Measurements from ENCODE around the gene IL17RE.
"Not testable (repeated sequence)": the region's sequence is repeated elsewhere in the genome, so short reads cannot be mapped to it uniquely, and the experiment has no call there.

Gene IL17RE, protein sequence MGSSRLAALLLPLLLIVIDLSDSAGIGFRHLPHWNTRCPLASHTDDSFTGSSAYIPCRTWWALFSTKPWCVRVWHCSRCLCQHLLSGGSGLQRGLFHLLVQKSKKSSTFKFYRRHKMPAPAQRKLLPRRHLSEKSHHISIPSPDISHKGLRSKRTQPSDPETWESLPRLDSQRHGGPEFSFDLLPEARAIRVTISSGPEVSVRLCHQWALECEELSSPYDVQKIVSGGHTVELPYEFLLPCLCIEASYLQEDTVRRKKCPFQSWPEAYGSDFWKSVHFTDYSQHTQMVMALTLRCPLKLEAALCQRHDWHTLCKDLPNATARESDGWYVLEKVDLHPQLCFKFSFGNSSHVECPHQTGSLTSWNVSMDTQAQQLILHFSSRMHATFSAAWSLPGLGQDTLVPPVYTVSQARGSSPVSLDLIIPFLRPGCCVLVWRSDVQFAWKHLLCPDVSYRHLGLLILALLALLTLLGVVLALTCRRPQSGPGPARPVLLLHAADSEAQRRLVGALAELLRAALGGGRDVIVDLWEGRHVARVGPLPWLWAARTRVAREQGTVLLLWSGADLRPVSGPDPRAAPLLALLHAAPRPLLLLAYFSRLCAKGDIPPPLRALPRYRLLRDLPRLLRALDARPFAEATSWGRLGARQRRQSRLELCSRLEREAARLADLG

DNA sequence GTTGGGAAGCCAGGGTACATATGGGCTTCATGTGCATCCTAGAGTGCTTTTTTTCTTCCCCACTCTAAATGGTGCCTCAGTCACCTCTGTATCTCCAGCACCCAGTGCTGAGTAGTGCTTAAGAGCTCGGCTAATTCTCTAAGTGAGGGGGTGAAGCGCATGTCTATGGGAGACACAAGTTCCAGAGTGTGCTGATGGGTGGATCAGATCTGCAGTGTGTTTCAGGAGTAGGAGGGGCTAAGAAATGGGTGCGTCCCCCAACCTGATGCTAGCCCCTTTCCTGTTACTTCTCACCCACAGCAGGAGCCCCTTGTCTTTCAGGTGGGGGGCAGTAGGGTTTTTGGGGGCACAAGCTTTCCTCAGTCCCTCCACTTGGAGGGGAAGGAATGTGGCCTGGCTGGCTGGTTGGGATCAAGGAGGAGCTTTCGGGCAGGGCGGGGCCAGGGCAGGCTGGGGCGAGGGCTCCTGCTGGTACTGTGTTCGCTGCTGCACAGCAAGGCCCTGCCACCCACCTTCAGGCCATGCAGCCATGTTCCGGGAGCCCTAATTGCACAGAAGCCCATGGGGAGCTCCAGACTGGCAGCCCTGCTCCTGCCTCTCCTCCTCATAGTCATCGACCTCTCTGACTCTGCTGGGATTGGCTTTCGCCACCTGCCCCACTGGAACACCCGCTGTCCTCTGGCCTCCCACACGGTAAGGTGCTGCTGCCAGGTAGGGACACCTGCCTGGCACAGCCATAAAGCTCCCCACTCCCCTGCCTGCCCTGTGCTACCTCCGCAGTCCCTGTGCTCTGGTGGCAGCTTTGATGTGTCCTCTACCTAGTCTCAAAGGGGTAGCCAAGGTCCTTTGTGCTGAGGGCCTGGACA lies at the start of gene IL17RE:
TSS of gene IL17RE (plus strand) at position 477 of the 866 bp plus-strand sequence. CDS start at position 562, 85 bp downstream.
- DNase-seq, result no peak

DNA sequence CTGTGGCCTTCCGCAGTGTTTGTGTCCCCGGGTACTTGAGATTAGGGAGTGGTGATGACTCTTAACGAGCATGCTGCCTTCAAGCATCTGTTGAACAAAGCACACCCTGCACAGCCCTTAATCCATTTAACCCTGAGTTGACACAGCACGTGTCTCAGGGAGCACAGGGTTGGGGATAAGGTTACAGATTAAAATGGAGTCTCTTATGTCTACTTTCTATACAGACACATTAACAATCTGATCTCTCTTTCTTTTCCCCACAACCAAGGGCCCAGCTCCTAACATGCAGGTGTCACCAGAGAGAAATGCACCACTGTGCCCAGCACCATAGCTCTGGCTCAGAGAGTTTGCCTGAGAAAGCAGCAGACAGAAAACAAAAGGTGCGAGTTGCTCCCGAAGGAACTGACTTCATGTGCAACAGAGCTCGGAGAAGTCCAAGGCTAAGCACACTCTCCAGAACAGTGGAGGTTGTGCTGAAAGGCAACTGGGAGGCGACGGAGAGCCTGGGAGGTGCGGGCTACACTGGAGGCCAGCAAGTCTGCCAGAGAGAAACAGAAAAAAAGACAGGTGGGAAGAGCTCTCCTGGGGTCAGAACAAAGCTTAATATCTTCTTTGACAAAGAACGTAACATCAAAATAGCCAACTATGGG lies 48.2 kb upstream of the IL17RE start:
- not testable (repeated sequence) for DNase-seq

DNA sequence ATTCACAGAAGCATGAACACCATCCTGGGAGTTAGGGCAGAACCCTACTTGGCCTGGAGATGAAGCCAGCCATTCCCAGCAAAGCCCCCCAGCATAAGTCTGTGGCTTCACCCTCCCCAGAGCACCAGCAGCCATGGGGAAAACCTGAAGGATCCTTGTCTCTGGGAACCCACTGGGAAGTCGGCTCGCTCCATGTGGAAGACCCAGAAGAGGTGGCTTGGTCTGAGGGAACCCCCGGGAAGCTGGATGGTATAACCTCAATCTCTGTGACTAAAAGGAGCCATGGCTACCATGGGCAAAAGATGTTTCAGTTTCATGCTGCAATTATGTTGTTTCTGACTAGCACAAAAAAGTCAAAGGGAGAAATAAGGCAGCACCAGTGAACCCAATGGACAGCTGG lies 47.1 kb upstream of the IL17RE start:
- no peak for DNase-seq

DNA sequence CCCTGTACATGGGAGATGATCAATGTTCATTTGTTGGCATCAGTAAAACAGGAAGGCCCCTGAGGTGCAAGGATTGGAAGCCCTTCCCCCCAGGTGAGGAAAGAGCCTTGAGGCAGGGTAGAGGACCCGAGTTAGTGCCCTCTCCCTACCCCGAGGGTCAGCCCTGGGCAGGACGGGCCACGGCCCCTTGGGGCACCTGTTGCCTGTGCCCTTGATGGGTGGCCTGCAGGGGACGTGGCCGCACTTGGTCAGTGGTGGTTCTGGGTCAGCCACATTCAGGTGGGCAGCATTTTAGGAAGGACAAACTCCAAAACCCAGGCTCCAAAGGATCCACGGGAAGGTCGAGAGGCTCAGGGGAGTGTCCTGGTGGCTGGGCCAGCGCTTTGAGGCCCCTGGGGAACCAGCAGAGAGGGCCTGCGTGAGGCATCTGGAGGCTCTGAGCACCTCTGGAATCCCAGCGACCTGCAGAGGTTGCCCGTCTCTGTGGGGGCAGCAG lies 43.1 kb upstream of the IL17RE start:
- DNase-seq, result no peak

DNA sequence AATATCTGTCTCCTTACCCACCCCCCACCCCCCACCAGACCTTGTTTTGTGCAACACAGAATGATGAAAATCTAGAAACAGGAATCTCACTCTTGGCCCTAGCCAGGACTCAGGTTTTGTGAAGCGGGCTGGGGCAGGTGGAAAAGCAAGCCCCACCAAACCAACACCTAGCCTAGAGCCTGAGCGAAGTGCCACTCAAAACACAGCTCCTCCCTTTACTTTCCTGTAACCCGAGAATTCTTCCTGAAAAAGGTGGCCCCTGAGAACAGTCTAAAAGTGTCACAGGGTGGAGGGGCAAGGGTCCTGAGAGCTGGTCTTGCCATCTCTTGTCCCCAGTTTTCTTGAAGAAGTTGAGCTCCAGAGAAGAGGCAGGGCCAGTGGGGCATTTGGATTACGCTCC lies 41.4 kb upstream of the IL17RE start:
- no peak for DNase-seq

DNA sequence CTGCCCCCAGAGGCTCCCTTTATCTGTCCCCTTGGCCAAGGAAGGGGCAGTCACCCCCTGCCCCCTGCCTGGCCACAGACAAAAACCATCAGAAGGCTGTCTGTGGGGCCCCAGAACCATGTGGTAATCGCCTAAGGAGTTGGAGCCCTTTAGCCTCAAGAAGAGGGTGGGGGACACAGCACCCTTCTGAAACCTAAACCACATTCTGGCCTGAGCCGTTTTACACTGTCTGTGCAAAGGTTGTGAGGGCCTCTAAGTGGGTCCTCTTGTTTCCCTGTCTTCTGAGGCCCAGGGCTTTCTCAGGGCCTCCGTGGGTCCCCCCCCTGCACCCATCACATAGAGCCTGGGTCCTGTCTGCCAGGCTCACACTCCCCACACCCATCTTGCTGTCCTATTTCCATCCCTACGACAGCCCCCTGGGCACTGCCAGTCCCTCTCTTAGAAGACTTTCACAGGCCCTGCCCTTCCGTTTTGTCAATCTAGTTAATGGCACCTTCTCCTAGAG lies 41.0 kb upstream of the IL17RE start:
- DNase-seq, result no peak

DNA sequence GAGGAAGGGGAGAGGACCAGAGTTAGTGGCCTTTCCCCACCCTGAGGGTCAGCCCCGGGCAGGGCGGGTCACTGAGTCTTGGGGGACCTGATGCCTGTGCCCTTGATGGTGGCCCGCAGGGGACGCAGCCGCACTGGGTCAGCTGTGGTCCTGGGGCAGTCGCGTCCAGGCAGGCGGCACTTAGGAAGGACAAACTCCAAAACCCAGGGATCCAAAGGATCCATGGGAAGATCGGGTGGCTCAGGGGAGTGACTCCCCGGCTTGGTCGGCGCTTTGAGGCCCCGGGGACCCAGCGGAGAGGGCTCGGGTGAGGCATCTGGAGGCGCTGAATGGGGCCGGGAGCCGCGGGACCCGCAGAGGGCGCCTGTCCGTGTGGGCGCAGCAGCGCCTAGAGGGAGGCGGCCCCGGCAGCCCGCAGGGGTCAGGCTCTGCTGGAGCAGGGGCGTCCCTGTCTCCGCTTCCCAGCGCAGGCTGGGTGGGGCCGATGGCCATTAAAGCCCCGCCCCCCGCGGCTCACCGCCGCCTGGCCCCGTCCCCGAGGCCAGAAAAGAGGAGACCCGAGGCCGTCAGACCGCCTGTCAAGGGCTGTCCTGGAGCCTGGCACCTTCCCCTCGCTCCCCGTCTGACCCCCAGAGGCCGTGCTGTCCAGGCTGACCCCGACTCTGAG lies 40.1 kb upstream of the IL17RE start:
- peak; percentile 31 for DNase-seq

DNA sequence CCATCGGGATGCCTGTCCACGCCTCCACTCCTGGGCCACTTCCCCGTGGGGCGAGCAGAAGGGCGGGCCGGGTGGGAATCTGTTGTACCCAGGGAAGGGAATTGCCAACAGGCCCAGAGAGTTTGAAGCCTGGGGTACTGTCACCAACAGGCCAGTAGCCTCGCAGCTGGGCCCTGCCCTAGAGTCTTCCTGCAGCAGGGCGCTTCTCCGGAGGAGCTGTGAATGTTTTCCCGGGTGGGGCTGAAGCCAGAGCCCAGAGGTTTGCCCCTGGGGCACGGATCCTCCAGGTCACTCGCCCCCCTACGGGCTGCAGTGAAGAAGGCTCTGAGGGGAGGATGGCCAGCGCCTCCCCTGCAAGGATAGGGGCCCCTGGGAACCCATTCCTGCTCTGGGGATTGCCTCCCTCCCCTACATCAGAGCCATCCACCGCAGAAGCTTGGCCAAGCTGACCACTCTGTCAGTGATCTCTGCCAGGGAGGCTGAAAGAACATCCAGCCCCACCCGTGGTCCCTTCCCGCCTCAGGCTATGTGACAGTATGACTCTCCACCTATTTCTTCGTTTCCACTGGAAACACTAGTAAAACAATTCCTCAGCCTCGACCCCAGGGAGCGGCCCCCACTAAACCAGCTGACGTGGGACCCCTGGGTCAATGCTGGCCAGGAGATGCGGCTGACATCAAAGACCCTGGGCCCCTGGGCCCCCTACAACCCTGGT lies 39.4 kb upstream of the IL17RE start:
- DNase-seq, result no peak

DNA sequence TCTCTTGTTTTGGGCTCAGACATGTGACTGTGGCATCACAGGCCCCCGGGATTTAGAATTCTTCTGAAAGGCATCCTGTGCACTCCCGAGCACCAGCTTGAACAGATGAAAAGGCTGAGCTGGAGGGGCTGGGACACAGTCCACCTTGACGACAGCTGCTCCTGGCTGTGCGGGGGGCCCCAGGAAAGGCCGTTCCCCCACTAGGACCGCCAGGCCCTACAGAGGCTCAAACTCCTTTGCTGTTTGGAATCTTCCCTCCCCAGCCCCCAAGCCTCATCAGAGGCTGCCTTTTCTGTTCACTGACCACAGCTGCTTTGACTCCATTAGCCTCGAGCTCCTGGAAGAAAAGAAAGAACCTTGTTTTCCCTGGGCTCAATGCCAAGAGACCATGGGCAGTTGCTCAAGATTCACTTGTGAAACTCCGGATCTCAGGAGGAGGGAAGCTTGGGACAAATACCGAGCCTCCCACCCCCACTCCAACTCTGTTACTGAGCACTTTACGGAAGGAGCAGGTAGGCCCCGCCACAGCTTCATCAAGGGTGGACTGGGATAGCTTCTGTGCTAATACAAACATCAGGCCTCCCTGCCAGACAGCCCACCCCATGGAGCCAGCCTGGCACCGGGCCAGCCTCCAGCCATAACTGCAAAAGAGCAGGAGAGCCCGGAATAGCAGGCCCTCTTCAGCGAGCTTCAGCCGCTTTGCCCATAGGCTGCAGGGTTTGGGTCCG lies 38.3 kb upstream of the IL17RE start:
- DNase-seq, result no peak

DNA sequence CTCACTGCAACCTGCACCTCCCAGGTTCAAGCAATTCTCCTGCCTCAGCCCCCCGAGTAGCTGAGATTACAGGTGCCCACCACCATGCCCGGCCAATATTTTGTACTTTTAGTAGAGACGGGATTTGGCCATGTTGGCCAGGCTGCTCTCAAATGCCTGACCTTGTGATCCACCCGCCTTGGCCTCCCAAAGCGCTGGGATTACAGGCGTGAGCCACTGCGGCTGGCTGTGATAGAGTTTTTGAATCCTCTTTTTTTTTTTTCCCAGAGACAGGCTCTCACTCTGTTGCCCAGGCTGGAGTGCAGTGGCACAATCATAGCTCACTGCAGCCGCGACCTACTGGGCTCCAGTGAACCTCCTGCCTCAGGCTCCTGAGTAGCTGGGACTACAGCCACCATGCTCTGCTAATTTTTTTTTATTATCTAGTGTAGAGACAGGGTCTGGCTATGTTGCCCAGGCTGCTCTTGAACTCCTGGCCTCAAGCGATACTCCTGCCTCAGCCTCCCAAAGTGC lies 37.5 kb upstream of the IL17RE start:
- DNase-seq, result not testable (repeated sequence)

DNA sequence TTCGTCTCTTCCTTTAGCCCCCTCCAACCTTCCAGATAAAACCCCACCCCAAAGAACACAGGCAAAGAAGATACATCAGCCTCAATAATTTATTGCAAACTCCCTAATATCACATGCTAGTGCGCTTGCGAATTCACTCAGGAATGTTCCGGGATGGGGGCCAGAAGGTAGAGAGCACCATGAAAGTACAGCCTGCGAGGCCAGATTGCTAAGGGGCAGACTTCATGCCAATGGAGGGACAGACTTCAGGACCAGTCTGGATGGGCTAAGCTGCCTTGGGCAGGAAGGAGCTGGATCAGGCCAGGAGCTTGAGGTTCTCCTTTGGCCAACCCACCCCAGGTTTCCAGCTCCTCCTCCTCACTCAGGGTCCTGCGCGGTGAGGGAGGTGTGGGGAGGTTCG lies 36.0 kb upstream of the IL17RE start:
- no peak for DNase-seq

DNA sequence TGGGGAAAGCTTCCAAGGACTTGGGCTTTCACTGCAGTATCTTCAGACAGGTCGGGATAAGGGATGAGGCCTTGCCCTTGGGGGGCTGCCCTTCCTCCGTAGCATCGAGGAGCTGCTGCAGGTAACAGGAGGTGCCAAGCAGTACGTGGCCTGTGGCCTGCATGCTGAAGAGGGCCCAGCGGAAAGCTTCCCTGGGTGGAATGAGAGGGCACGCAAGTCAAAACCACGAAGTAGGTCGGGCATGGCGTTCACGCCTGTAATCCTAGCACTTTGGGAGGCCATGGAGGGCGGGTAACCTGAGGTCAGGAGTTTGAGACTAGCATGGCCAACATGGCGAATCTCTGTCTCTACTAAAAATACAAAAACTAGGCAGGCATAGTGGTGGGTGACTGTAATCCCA lies 35.5 kb upstream of the IL17RE start:
- DNase-seq, result no peak

DNA sequence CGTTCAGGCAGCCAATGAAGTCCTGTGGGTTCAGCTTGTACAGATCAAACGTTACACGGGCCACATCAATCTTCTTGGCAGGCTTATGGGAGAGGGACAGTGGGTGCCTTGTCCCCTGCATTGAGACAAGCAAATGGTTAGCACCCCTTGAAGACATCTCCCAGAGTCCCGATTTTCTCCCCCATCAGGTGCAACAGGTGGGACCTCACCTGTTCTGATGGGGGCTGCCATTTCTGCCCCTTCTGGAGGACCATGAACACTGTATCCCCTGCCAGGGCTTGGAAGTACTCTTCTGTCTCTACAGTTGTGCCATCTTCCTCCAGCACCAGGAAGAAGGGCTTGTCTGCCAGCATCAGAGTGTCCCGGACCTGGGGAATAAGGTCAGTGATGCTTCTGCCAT lies 32.7 kb upstream of the IL17RE start:
- no peak for DNase-seq

DNA sequence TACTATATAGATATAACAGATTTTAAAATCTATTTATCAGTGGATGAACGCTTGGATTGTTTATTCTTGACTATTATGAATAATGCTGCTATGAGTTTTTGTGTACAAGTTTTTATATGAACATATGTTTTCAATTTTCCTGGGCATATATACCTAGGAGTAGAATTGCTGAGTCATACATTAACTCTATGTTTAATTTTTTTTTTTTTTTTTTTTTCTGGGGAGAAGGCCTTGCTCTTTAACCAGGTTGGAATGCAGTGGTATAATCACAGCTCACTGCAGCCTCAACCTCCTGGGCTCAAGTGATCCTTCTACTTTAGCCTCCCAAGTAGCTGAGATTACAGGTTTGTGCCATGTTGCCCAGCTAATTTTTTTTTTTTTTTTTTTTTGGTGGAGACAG lies 31.7 kb upstream of the IL17RE start:
- no peak for DNase-seq

DNA sequence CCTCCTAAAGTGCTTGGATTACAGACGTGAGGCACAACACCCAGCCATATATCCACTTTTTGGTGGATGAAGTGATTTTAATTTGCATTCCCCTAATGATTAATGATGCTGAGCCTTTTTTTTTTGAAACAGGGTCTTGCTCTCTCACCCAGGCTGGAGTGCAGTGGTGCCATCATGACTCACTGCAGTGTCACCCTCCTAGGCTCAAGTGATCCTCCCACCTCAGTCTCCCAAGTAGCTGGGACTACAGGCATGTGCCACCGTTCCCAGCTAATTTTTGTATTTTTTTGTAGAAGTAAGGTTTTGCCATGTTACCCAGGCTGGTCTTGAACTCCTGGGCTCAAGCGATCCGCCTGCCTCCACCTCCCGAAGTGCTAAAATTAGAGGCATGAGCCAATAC lies 30.6 kb upstream of the IL17RE start:
- not testable (repeated sequence) for DNase-seq

DNA sequence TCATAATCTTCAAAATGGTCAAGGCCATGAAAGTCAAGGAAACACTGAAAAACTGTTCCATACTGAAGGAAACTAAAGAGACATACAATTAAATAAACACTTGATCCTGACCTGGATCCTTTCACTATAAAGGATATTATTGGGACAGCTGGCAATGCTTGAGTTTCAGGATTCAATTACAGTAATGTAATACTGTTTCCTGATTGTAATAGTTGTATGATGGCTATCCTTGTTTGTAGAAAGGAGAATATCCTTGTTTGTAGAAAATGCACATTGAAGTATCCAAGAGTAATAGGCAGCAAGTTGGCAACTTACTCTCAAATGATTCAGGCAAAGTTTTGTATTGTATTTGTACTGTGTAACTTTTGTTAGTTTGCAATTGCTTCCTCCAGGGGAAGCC lies 27.2 kb upstream of the IL17RE start:
- no peak for DNase-seq

DNA sequence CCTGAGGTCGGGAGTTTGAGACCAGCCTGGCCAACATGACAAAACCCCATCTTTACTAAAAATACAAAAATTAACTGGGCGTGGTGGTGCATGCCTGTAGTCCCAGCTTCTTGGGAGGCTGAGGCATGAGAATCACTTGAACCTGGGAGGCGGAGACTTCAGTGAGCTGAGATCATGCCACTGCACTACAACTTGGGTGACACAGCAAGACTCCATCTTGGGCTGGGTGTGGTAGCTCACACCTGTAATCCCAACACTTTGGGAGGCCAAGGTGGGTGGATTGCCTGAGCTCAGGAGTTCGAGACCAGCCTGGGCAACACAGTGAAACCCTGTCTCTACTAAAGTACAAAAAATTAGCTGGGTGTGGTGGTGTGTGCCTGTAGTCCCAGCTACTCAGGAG lies 26.4 kb upstream of the IL17RE start:
- not testable (repeated sequence) for DNase-seq

DNA sequence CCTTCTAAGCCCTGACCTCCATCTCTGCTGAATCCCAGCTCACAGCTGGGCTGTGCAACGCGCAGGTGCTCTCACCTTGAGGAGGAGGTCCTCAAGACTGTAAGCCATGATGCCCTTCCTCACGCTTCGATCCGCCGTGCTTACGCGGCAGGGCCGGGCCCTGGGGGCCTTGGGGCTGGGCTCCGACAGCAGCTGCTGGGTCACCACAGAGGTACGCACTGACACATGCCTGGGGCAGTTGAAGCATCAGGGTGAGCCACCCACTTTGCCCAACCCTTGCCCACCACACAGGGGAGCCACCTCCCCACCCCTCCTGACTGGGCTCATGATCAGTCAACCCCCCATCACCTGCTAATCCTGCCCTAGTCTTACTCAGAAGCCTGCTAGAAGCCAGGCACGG lies 25.7 kb upstream of the IL17RE start:
- no peak for DNase-seq

DNA sequence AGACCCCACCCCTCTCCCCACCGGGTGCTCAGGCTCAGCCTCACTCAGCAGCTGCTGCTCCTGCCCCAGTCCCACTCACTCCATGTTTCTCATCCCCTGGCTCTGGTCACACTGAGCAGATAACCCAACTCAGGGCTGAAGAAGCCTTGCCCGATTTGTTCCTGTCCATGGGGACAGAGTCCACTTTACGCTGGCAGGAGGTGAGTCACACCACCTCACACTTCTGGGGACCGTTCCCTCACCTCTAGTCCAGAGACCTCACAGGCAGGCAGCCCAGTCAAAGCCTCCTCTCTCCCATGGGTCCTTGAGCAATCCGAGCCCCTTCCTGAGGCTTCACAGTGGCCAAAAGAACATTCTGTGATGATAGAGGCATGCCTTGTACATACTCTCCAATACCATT lies 23.9 kb upstream of the IL17RE start:
- DNase-seq, result no peak

DNA sequence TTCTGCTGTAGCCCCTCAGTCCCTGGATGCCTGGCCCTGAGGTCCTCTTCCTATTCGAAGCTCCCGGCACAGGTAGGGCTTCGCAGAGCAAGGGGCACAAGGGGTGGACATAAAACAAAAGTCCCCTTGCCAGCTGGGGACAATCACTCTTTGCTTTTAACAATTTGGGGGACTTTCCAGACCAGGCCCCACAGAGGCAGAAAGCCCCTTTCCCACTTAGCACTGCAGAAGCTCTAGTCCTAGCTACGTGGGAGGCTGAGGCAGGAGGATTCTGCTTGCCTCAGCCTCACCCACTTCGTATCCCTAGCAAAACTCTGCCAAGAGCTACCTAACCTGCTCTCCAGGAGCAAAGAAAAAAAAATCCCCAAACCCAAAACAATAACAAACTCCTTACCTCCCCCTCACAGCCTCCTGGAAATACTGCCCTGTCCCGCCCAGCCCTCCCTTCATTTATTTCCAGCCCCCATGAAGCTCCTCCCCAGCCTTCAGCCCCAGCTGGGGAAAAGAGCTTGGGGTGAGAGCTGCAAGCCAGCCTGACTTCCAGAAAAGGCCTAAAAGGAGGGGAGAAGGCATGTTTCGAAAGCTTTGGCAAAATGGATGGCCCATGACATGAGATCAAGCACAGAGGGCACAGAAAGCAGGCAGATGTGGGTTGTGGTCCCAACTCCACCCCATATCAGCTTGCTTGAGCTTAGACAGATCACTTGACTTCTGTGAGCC lies 22.7 kb upstream of the IL17RE start, which contains the start of gene CIDEC:
TSS of gene CIDEC (minus strand) at position 424 of the 720 bp plus-strand sequence. CDS start 1,767 bp downstream, outside the sequence.
- DNase-seq, result no peak

All from CD4-positive, alpha-beta T cell treated with Interleukin-15 for 1 hour (primary cell).